ENCODE results near the gene CDKL5.

GRCh38 chrX:18425199-18426003 lies at the start of gene CDKL5:
- TF ChIP-seq POLR2AphosphoS5 (IDR thresholded peaks at IDR 0.05) (no peak), POLR2A (IDR thresholded peaks at IDR 0.05) (peak in 1 of 2 donors; percentile 28), CTCF (IDR thresholded peaks at IDR 0.05) (no peak), EP300 (IDR thresholded peaks at IDR 0.05) (no peak)
